HG03571 (cell line): ENCODE measurements around the gene MSH2.

Source experiments
- ATAC-seq: cut with Tn5 transposase; IDR thresholded peaks from one replicate; pipeline ENCODE4 v1.9.1; 2021; ENCODE audit not compliant: unreplicated experiment

Gene MSH2

GRCh38 chr2:47504174-47504810 lies 101.3 kb downstream of the MSH2 start:
- no peak for ATAC-seq

GRCh38 chr2:47506024-47506423 lies 103.1 kb downstream of the MSH2 start:
- no peak for ATAC-seq

GRCh38 chr2:47506436-47506835 lies 103.5 kb downstream of the MSH2 start:
- ATAC-seq = no peak

- no peak for ATAC-seq
Measured at GRCh38 chr2:47508080-47508479, 105.1 kb downstream of the MSH2 start.

- no peak for ATAC-seq
Measured at GRCh38 chr2:47508641-47509040, 105.7 kb downstream of the MSH2 start.

GRCh38 chr2:47509250-47509649 lies 106.3 kb downstream of the MSH2 start:
- no peak for ATAC-seq

GRCh38 chr2:47509821-47510385 lies 106.9 kb downstream of the MSH2 start:
- ATAC-seq = no peak

GRCh38 chr2:47510745-47511144 lies 107.8 kb downstream of the MSH2 start:
- ATAC-seq = no peak

GRCh38 chr2:47512581-47513083 lies 109.7 kb downstream of the MSH2 start:
- no peak for ATAC-seq

- ATAC-seq = no peak
Measured at GRCh38 chr2:47513981-47514520, 111.1 kb downstream of the MSH2 start.

- no peak for ATAC-seq
Measured at GRCh38 chr2:47516360-47517104, 113.6 kb downstream of the MSH2 start.

GRCh38 chr2:47518497-47519146 lies 115.7 kb downstream of the MSH2 start:
- ATAC-seq = no peak

GRCh38 chr2:47519147-47519537 lies 116.2 kb downstream of the MSH2 start:
- ATAC-seq = no peak

- ATAC-seq = no peak
Measured at GRCh38 chr2:47519604-47520301, 116.8 kb downstream of the MSH2 start.

GRCh38 chr2:47520302-47520630 lies 117.3 kb downstream of the MSH2 start:
- no peak for ATAC-seq

GRCh38 chr2:47520825-47521665 lies 118.1 kb downstream of the MSH2 start:
- ATAC-seq = peak; percentile 79

GRCh38 chr2:47521666-47522285 lies 118.8 kb downstream of the MSH2 start:
- no peak for ATAC-seq

GRCh38 chr2:47525167-47525566 lies 122.2 kb downstream of the MSH2 start:
- ATAC-seq = no peak

- no peak for ATAC-seq
Measured at GRCh38 chr2:47528455-47528854, 125.5 kb downstream of the MSH2 start.

- ATAC-seq = no peak
Measured at GRCh38 chr2:47528874-47529273, 125.9 kb downstream of the MSH2 start.
